Ishikawa (cell line): ENCODE results near the gene VSTM2B.

Experiments used
- TEAD4 ChIP-seq: IDR thresholded peaks from 2 replicates; pipeline ENCODE4 v1.6.1; 2012
- YY1 ChIP-seq: IDR thresholded peaks from 2 replicates; pipeline ENCODE4 v1.6.1; 2012; ENCODE audit warnings: low read depth
- TF ChIP-seq, protein P1 (sequence below): IDR thresholded peaks from 2 replicates; pipeline ENCODE4 v1.6.1; 2012
- TF ChIP-seq, protein P2 (sequence below): IDR thresholded peaks from 2 replicates; pipeline ENCODE4 v1.6.1; 2012

DNA sequence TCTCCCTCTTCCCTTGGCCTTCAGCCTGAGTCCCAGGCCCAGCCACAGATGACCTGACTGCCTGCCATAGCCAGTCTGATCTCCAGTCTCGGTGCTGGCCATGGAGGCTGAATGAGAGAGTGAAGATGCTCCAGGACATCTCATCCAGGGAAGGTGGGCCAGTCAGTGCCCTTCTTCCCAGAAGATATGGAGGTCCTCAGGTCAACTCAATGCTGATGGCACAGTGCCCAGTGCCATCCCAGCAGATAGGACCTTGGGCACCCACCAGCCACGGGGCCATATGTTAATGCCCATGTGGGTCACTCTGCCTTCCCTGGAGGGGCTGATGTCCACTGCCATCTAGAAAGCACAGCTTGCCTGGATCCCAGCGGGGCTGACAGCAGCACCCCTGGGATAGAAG, 7.2 kb downstream of the VSTM2B start:
- no peak for TF ChIP-seq YY1
- TF ChIP-seq TEAD4: no peak
- TF ChIP-seq, protein P1, sequence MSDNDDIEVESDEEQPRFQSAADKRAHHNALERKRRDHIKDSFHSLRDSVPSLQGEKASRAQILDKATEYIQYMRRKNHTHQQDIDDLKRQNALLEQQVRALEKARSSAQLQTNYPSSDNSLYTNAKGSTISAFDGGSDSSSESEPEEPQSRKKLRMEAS: no peak
- TF ChIP-seq, protein P2, sequence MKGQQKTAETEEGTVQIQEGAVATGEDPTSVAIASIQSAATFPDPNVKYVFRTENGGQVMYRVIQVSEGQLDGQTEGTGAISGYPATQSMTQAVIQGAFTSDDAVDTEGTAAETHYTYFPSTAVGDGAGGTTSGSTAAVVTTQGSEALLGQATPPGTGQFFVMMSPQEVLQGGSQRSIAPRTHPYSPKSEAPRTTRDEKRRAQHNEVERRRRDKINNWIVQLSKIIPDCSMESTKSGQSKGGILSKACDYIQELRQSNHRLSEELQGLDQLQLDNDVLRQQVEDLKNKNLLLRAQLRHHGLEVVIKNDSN: no peak
